Kidney (tissue), 11 donors: Measurements from ENCODE around the gene RBMY1J. TPM values are rescaled to one million over a fixed set of nuclear protein-coding genes. Genes with fewer than 3 reads are reported as not detected.
"Not testable (repeated sequence)": the region's sequence is repeated elsewhere in the genome, so short reads cannot be mapped to it uniquely, and the experiment has no call there.

ENCODE experiments used
- DNase-seq, 5 donors: peaks; one replicate each; pipeline ENCODE4 v3.0.0-alpha.2; 2013 to 2020
- FAIRE-seq: peaks from 2 replicates; lab custom pipeline; 2012; peaks lifted over from hg19 to GRCh38; lab: Jason Lieb, UNC
- H3K27ac ChIP-seq, 2 donors: one replicate each; pipeline ENCODE4 v1.7.0; 2013; ENCODE audit warnings: low read depth in 2 of 2, low read length in 2 of 2, inconsistent platforms in 1 of 2
- H3K27me3 ChIP-seq: one replicate; pipeline ENCODE4 v1.7.1; 2013; ENCODE audit warnings: low read length, inconsistent platforms; ENCODE audit not compliant: control insufficient read depth, insufficient read depth
- H3K36me3 ChIP-seq, 3 donors: one replicate each; pipeline versions ENCODE4 v1.7.0 to v1.7.1; 2013; ENCODE audit warnings: low read length in 3 of 3, control low read depth in 1 of 3, inconsistent platforms in 1 of 3; ENCODE audit not compliant: insufficient read depth in 3 of 3, control insufficient read depth in 2 of 3
- H3K4me1 ChIP-seq, 3 donors: one replicate each; pipeline versions ENCODE4 v1.7.0 to v1.7.1; 2013; ENCODE audit warnings: low read length in 3 of 3, inconsistent platforms in 1 of 3, low read depth in 1 of 3; ENCODE audit not compliant: control insufficient read depth in 2 of 3, insufficient read depth in 2 of 3
- H3K4me3 ChIP-seq, 3 donors: one replicate each; pipeline versions ENCODE4 v1.7.0 to v1.8.1; 2013; ENCODE audit warnings: low read length in 3 of 3, control low read depth in 1 of 3, inconsistent platforms in 1 of 3
- H3K9ac ChIP-seq, 3 donors: one replicate each; pipeline versions ENCODE4 v1.7.0 to v1.7.1; 2013; ENCODE audit warnings: low read length in 3 of 3, control low read depth in 1 of 3, inconsistent platforms in 1 of 3
- H3K9me3 ChIP-seq, 3 donors: one replicate each; pipeline versions ENCODE4 v1.7.0 to v1.7.1; 2013; ENCODE audit warnings: low read length in 3 of 3, control low read depth in 1 of 3, inconsistent platforms in 1 of 3; ENCODE audit not compliant: control insufficient read depth in 2 of 3, insufficient read depth in 1 of 3
- intact Hi-C: fragments of 100-400 bp; cut with DNase I; formaldehyde crosslinking; loops from one replicate; pipeline ENCODE4 v1.11.1; 2022
- polyA plus RNA-seq: library from polyadenylated mRNA; stranded (reverse); fragments of 350-450 nt; fragmentation: Illumina TruSeq; extraction: RNeasy Lipid Tissue Mini Kit (QIAGEN cat#74804); gene quantifications from one replicate; pipeline ENCODE4 v1.2.3, GENCODE V29; 2014; ENCODE audit warnings: low read depth, low replicate concordance; ENCODE audit not compliant: insufficient read depth
- total RNA-seq: library from RNA; stranded (reverse); fragmentation: NEBNext Ultra II Directional; extraction: Animal tissue kit (Norgen Biotek cat#: 25700); gene quantifications from one replicate; pipeline ENCODE4 v1.2.1, GENCODE V29; 2021
- donor health status: control.
- donor health status: control.
- donor health status: DM: yes; HTN: yes; CAD: no.
- donor health status: Normal renal cell carcinoma (clear cell type).

RBMY1J gene
- total and polyA plus RNA-seq, 2 donors from 2014 or later: not detected

DNA sequence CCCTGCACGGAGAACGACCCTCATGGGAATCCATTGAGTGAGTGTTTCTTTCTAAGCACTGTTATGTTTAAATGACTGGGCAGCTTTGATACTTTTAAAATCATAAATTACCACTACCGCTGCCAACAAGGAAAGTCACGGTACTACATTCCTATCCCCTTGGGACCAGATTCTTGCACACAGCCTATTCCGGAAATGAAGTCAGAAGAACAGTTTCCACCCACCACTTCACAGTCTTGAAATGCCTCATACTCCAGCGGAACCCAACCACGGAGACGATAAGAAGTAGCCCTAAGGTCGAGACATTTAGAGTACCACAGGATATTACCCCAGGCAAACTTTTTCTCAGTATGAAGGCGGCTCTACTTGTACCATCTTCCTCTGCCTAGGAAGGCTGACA lies 58.8 kb downstream of the RBMY1J start:
- H3K4me1 ChIP-seq, H3K27me3 ChIP-seq, H3K9ac ChIP-seq, FAIRE-seq, H3K36me3 ChIP-seq, H3K4me3 ChIP-seq, intact Hi-C loops, H3K27ac ChIP-seq, H3K9me3 ChIP-seq, DNase-seq: not testable (repeated sequence)

Other genes starting within 250 kb of the RBMY1J start
- not detected for gene RBMY1F, start 220.5 kb upstream of the RBMY1J start, total RNA-seq
- gene RBMY1F, start 220.5 kb upstream of the RBMY1J start, polyA plus RNA-seq: not detected